Activated CD4-positive, alpha-beta T cell treated with anti-CD3 and anti-CD28 coated beads for 4 hours (primary cell): ENCODE data around the gene RPP38.

Source experiments
- DNase-seq, 2 donors: peaks; one replicate each; pipeline ENCODE4 v3.0.0-alpha.2; 2020

RPP38 gene

GRCh38 chr10:15113766-15114165 is 16.6 kb downstream of the RPP38 start:
- no peak for DNase-seq

GRCh38 chr10:15116225-15116624 is 19.1 kb downstream of the RPP38 start:
- DNase-seq = no peak

- no peak for DNase-seq
Measured at GRCh38 chr10:15118615-15119014, 21.5 kb downstream of the RPP38 start.

GRCh38 chr10:15120523-15120922 is 23.4 kb downstream of the RPP38 start:
- no peak for DNase-seq

GRCh38 chr10:15121707-15122106 is 24.6 kb downstream of the RPP38 start:
- no peak for DNase-seq

- no peak for DNase-seq
Measured at GRCh38 chr10:15122477-15123030, 25.4 kb downstream of the RPP38 start.

- DNase-seq = no peak
Measured at GRCh38 chr10:15123749-15124184, 26.6 kb downstream of the RPP38 start.

- no peak for DNase-seq
Measured at GRCh38 chr10:15124190-15124589, 27.0 kb downstream of the RPP38 start.

GRCh38 chr10:15124908-15125307 is 27.8 kb downstream of the RPP38 start:
- no peak for DNase-seq

- no peak for DNase-seq
Measured at GRCh38 chr10:15131330-15131729, 34.2 kb downstream of the RPP38 start.

GRCh38 chr10:15136129-15137035 is 39.2 kb downstream of the RPP38 start:
- no peak for DNase-seq

- DNase-seq = no peak
Measured at GRCh38 chr10:15137036-15137359, 39.8 kb downstream of the RPP38 start.

GRCh38 chr10:15137636-15138035 is 40.5 kb downstream of the RPP38 start:
- no peak for DNase-seq

GRCh38 chr10:15140698-15141097 is 43.5 kb downstream of the RPP38 start:
- DNase-seq = no peak

- DNase-seq = no peak
Measured at GRCh38 chr10:15141136-15142054, 44.2 kb downstream of the RPP38 start.

- no peak for DNase-seq
Measured at GRCh38 chr10:15144788-15145187, 47.6 kb downstream of the RPP38 start.

GRCh38 chr10:15146366-15146765 is 49.2 kb downstream of the RPP38 start:
- DNase-seq = no peak

GRCh38 chr10:15147594-15148392 is 50.6 kb downstream of the RPP38 start:
- DNase-seq = no peak

GRCh38 chr10:15149042-15149771 is 52.1 kb downstream of the RPP38 start:
- DNase-seq = no peak

GRCh38 chr10:15150563-15150962 is 53.4 kb downstream of the RPP38 start:
- no peak for DNase-seq

GRCh38 chr10:15152556-15152955 is 55.4 kb downstream of the RPP38 start:
- DNase-seq = no peak
